Activated CD8-positive, alpha-beta memory T cell treated with anti-CD3 and anti-CD28 coated beads for 36 hours (primary cell): ENCODE results near the gene ALOX12B. TPM values are rescaled to one million over a fixed set of nuclear protein-coding genes. Genes with fewer than 3 reads are reported as not detected.

Experiments
- CTCF ChIA-PET: fragments of 350-600 bp; sonication (Branson Sonifier 250); formaldehyde crosslinking; loops from one replicate; lab custom pipeline; 2021; ENCODE audit warnings: antibody characterized with exemption; lab: Charles Lee
- POLR2A ChIA-PET: fragments of 350-600 bp; sonication (Branson Sonifier 250); formaldehyde crosslinking; loops from one replicate; lab custom pipeline; 2021; ENCODE audit warnings: antibody characterized with exemption; lab: Charles Lee
- total RNA-seq, 2 experiments: library from RNA; stranded (reverse); gene quantifications; one replicate each; pipeline ENCODE4 v1.2.3, GENCODE V29; 2021

The ALOX12B gene
- total RNA-seq, 2 experiments from 2014 or later: 1.7 TPM

DNA sequence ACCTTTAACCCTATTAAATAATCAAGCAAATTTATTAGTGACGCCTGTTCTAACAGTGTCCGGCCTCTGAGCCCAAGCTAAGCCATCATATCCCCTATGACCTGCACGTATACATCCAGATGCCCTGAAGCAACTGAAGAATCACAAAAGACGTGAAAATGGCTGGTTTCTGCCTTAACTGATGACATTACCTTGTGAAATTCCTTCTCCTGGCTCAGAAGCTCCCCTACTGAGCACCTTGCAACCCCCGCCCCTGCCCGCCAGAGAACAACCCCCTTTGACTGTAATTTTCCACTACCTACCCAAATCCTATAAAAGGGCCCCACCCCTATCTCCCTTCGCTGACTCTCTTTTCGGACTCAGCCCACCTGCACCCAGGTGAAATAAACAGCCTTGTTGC lies 25.7 kb downstream of the ALOX12B start:
- ChIA-PET CTCF (interaction anchor here (0.8 to 8.3 kb wide), 7 partner anchors 11 to 117 kb away, joined by 3 to 63 read pairs (median 24); partner anchors contain the start of gene ALOXE3), POLR2A (interaction anchor here (1.4 kb wide), 1 partner anchor 9 kb away, joined by 4 read pairs; no protein-coding TSS in a partner anchor)

DNA sequence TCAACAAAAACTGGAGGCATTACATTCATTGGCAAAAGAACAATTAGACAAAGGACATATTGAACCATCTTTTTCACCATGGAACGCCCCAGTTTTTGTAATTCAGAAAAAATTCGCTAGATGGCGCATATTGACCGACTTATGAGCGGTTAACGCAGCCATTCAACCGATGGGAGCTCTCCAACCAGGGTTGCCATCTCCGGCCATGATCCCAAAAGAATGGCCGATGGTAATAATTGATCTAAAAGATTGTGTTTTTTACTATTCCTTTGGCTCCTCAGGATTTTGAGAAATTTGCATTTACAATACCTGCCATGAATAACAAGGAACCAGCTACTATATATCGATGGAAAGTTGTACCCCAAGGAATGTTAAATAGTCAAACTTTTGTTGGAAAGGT lies 27.2 kb downstream of the ALOX12B start:
- ChIA-PET CTCF (interaction anchor here (0.6 to 8.3 kb wide), 26 partner anchors 9 to 725 kb away, joined by 3 to 63 read pairs (median 3); partner anchors contain the start of genes ALOX12B, ALOXE3 and NAA38), POLR2A (no interaction called here)

DNA sequence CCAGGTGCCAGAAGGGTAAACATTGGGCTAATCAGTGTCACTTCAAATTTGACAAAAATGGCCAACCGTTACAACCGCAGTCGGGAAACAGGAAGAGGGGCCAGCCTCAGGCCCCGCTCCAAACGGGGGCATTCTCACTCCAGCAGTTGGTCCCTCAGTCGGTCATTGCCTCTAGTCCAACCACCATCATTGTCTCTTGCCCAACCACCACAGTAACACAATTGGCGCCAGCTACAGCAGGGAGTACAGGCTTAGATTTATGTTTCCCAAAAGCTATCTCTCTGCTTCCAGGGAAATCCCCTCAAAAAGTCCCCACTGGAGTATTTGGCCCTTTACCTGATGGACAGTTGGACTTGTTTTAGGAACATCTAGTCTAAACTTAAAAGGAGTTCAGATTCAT lies 28.4 kb downstream of the ALOX12B start:
- CTCF ChIA-PET: interaction anchor here (0.7 to 8.3 kb wide), 13 partner anchors 12 to 443 kb away, joined by 3 to 63 read pairs (median 4); partner anchors contain the start of genes ALOXE3 and NAA38
- POLR2A ChIA-PET: no interaction called here

DNA sequence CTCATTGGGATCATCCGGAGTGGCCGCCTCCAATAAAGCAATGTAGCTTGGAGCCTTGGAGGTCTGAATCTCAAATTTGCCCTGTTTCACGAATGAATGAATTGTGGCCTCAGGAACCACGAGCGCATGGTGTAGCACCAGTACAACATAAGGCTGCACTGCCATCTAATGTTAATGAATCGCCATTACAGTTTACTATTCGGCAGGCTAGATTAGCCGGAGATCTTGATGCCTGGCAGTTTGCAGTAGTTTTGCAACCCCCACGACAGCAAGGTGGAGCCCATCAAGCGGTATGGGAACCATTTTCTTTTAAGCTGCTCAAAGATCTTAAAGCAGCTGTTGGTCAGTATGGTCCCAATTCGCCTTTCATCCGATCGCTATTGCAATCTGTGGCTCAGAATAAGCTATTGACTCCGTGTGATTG lies 29.8 kb downstream of the ALOX12B start:
- ChIA-PET CTCF (interaction anchor here (0.7 to 8.3 kb wide), 27 partner anchors 10 to 314 kb away, joined by 3 to 39 read pairs (median 5); no protein-coding TSS in a partner anchor), POLR2A (no interaction called here)

DNA sequence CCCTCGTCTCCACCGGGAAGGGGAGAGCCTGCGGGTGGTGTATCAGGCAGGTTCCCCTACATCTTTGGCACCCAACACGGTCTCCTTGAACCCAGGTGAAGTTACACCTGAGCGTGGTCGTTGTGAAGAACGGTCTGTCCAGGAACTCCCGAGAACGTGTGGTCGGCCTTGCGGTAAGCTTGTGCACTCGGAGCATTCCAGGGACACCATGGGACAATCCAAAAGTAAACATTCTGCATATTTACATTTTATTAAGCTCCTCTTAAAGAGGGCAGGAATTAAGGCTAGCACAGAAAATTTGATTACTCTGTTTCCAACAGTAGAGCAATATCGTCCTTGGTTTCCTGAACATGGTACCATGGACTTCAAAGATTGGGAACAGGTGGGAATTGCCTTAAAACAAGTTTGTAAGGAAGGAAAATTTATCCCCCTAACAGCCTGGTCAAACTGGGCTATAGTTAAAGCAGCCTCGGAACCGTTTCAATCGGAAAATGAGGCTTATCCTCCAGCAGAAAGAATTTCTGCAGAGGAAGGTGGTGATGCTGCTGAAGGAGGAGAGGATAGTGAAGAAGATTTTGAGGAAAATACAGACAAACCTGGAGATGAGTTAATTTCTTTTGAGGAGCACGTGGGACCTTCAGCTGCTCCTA lies 30.4 kb downstream of the ALOX12B start:
- CTCF ChIA-PET: interaction anchor here (0.7 to 8.3 kb wide), 24 partner anchors 9 to 313 kb away, joined by 3 to 39 read pairs (median 5); no protein-coding TSS in a partner anchor
- POLR2A ChIA-PET: interaction anchor here (0.6 kb wide), 1 partner anchor 442 kb away, joined by 3 read pairs; no protein-coding TSS in a partner anchor

DNA sequence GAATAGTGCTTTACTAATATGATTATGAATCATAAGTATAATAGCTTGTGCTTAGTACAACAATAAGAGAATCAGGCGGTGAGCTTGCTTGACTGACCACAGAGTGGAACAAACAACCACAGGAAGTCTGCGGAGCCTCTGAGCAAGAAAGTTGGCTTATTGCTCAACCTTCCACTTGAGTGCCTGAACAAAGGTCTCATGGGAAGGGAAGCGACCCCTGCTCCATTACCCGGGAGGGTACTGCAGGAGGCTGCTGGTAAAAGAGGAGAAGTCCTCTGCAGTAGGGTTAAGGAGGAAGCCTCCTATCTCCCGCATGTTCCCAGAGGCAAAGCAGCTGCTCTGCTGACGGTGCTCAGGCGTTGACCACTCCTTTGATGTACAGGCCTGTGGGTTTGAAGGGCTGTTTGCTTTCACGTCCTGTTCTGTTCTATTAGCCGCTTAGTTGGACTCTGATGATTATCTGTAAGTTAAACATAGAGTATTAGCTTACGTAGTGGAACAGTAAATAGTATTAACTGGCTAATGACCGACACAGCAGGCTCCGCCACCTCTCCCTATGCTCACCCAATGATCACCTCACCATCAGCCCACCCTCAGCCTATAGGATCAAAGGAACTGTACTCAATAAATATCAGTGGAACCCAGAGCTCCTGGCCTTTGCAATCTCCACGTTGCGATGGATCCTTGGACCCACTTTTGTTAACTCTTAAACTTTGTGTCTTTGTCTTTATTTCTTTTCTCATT lies 31.1 kb downstream of the ALOX12B start:
- POLR2A ChIA-PET: interaction anchor here (0.6 kb wide), 2 partner anchors 66 to 510 kb away, joined by 3 to 5 read pairs; no protein-coding TSS in a partner anchor
- CTCF ChIA-PET: interaction anchor here (1.1 to 8.3 kb wide), 15 partner anchors 9 to 313 kb away, joined by 3 to 39 read pairs (median 8); no protein-coding TSS in a partner anchor

DNA sequence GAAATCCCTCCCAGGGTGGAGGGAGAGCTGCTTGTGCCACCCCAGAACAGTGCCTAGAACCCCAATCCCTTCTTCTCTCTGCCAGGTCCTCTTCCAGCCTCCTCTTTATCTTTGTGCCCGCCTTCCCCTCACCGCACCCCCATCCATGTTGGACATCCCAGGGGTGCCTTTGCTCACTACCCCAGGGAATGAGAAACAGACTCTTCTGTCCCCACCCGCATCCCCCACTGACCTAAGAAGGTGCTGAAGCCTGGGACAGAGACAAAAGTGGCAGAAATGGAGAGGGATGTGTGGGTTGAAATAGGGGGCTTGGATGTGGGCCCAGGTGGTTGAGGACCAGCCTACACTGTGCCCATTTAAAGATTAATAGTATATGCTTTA lies 31.7 kb downstream of the ALOX12B start:
- CTCF ChIA-PET: interaction anchor here (1.6 to 4.0 kb wide), 6 partner anchors 18 to 190 kb away, joined by 3 to 19 read pairs (median 8); no protein-coding TSS in a partner anchor
- POLR2A ChIA-PET: interaction anchor here (0.6 kb wide), 2 partner anchors 66 to 509 kb away, joined by 3 to 5 read pairs; no protein-coding TSS in a partner anchor

DNA sequence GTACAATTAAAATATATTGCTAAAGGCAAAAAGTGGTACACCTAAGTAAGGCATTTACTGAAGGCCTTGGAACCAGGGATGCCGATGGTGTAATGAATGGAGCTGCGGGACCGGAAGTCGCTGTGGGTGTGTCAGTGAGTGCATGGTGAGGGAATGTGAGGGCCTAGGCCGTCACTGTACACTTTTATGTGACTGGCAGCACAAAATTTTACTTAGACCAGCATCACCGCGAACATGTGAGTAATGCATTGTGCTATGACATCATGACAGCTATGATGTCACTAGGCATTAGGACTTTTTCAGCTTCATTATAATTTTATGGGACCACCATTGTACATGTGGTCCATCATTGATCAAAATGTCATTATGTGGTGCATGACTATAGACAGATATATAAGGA lies 33.9 kb downstream of the ALOX12B start:
- ChIA-PET POLR2A (no interaction called here), CTCF (interaction anchor here (0.5 kb wide), 1 partner anchor 421 kb away, joined by 3 read pairs; no protein-coding TSS in a partner anchor)

DNA sequence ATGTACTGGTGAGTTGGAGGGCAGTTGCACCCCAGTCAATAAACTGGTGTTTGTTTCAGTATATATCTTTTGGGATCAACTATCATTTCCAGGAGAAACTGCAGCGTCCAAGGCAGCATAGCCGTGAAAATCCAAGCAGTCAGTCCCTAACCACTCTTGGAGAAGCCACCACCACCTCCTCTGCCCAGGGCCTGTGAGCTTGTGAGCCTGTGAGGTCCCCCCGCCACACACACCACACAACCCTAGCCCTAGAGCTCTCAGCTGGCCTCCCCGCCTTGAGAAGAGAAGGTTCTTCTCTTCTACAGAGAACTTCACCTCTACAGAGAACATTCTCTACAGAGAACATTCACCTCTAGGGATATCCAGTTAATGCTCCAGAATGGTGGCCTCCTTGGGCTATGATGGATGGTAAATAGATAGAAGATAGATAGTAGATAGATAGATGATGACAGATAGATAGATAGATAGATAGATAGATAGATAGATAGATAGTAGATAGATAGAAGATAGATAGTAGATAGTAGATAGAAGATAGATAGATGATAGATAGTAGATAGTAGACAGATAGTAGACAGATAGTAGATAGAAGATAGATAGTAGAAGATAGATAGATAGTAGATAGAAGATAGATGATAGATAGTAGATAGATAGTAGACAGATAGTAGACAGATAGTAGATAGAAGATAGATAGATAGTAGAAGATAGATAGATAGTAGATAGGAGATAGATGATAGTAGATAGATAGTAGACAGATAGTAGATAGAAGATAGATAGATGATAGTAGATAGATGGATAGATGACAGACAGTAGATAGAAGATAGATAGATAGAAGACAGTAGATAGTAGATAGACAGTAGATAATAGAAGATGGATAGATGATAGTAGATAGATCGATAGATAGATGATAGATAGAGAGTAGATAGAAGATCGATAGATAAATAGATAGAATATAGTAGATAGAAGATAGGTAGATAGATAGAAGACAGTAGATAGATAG lies 35.0 kb downstream of the ALOX12B start:
- POLR2A ChIA-PET: no interaction called here
- CTCF ChIA-PET: no interaction called here

DNA sequence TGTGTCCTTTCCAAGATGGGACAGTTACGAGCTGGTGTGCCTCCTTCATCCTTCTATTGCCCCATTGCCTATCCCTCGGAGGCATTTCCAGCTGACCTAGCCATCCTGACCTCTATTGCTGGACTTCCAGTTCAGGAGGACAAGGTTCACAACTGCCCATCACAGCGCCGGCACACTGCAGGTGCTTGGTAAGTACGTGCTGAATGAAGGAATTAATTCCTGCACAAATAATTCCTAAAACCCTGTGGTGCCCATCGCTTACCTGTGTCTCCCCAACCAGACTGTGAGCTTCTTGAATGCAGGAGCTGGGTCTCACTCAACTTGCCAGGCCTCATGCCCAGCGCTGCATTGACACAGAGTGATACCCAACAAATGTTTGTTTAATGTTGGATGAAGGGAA lies 35.7 kb downstream of the ALOX12B start:
- POLR2A ChIA-PET: no interaction called here
- CTCF ChIA-PET: interaction anchor here (1.1 kb wide), 1 partner anchor 9 kb away, joined by 3 read pairs; no protein-coding TSS in a partner anchor

DNA sequence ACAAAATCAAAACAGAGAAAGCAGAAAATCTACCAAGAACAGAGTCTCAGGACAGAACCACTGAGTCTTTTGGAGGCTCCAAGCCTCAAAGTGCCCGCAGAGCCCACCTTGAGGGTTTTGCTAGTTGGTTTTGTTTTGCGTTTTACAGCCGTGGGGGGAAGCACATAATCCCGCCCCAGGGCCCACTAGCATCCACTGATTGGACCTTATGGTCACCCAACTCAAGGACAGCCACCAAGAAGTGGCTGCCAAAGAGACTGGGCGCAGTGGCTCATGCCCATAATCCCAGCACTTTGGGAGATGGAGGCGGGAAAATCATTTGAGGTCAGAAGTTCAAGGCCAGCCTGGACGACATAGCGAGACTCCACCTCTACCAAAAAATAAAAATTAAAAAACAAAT lies 38.8 kb downstream of the ALOX12B start:
- ChIA-PET CTCF (interaction anchor here (0.7 kb wide), 1 partner anchor 46 kb away, joined by 3 read pairs; no protein-coding TSS in a partner anchor), POLR2A (interaction anchor here (0.6 kb wide), 1 partner anchor 67 kb away, joined by 3 read pairs; no protein-coding TSS in a partner anchor)

DNA sequence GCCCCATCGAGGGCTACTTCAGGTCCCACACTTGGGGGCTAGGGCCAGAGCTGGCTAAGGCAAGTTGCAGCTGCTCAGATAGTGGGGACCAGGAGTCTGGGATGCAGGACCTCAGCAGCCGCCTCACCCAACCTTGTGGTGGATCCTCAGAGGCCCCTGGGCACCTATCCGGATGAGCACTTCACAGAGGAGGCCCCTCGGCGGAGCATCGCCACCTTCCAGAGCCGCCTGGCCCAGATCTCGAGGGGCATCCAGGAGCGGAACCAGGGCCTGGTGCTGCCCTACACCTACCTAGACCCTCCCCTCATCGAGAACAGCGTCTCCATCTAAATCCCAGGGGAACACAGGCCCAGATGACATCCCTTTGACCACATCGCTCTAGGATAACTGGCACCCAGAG lies 39.3 kb downstream of the ALOX12B start:
- ChIA-PET CTCF (interaction anchor here (1.0 to 1.2 kb wide), 2 partner anchors 9 to 10 kb away, joined by 3 read pairs; no protein-coding TSS in a partner anchor), POLR2A (no interaction called here)

DNA sequence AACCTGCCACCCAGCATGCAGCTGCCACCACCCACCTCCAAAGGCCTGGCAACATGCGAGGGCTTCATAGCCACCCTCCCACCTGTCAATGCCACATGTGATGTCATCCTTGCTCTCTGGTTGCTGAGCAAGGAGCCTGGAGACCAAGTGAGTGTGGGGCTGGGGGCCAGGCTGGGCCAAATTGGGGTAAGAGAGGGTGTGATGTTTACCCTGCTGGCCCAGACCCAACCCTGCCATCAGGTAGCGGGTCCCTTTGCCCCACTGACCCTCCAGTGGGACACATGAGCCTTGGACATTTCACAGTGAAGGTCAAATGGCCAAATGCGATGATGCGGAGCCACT lies 39.8 kb downstream of the ALOX12B start:
- ChIA-PET POLR2A (no interaction called here), CTCF (interaction anchor here (1.0 to 1.5 kb wide), 3 partner anchors 9 to 13 kb away, joined by 3 to 7 read pairs (median 3); no protein-coding TSS in a partner anchor)

DNA sequence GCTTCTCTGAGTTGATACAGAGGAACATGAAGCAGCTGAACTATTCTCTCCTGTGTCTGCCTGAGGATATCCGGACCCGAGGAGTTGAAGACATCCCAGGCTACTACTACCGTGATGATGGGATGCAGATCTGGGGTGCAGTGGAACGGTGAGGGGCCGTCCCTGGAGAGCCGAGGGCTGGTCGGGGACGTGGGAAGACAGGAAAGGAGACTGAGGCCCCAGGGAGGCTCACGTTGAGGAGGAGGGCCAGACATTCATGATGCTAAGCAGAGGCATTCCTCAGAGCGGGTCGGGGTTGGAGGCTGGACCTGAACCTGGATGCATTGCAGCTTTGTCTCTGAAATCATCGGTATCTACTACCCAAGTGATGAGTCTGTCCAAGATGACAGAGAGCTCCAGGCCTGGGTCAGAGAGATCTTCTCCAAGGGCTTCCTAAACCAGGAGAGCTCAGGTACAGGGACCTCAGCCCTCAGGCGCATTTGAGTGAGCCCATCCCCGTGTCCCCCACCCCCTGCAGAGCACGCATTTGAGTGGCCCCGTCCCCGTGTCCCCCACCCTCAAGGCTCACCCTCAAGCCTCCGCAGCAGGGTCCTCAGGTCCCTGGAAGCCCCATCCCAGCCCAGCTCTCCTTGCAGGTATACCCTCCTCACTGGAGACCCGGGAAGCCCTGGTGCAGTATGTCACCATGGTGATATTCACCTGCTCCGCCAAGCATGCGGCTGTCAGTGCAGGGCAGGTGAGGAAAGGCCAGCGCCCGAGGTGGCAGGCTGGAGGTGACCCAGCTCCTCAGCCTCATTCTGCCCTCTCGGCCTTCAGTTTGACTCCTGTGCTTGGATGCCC lies 40.4 kb downstream of the ALOX12B start:
- CTCF ChIA-PET: interaction anchor here (0.6 to 1.7 kb wide), 7 partner anchors 10 to 224 kb away, joined by 3 to 7 read pairs (median 3); no protein-coding TSS in a partner anchor

DNA sequence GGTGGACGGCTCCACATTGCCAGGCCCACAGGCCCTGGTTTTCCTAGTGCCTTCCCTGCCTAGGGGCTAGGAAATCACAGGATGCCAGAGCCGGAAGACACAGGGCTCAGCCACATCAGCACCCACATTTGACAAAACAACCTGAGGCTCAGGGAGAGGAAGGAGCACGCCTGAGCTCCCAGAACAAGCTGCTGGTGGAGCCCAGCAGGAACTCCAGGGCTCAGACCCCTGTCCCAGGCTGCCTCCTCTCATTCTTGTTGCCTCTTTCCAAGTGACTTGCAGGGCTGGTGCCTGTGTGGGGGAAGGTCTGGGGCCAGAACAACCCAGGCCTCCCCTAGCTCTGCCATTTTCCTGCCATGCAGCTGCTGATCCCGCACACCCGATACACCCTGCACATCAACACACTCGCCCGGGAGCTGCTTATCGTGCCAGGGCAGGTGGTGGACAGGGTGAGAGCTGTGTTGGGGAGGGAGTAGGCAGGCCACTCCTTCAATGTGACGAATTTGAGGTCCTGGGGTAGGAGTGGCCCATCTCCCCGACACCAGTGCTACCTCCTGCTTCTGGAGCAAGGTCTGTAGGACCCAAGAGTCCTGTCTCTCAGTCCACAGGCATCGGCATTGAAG lies 41.1 kb downstream of the ALOX12B start:
- ChIA-PET POLR2A (no interaction called here), CTCF (interaction anchor here (0.6 to 1.7 kb wide), 6 partner anchors 11 to 224 kb away, joined by 3 to 7 read pairs (median 4); no protein-coding TSS in a partner anchor)

More for the DNA sequence above, 40.4 kb downstream of the ALOX12B start:
- POLR2A ChIA-PET: no interaction called here
